Gastrocnemius medialis (tissue), 4 donors: Measurements from ENCODE around the gene BCL7A.

Experiments
- POLR2A ChIP-seq, 2 donors: fragments of 450-650 bp; IDR thresholded peaks; one replicate each; pipeline ENCODE4 v1.6.1; 2017; ENCODE audit warnings: antibody characterized with exemption in 2 of 2, mild to moderate bottlenecking in 2 of 2, moderate library complexity in 2 of 2
- TF ChIP-seq, protein P1 (sequence below), 5 experiments: fragments of 450-650 bp in 3 of 5; fragments of 200-600 bp in 2 of 5; sonication (generic) in 2 of 5; IDR thresholded peaks in 4 of 5; conservative IDR thresholded peaks in 1 of 5; 1 replicate in 4 of 5; 2 replicates in 1 of 5; pipeline ENCODE4 v1.5.1; 2016 to 2019; ENCODE audit warnings: antibody characterized with exemption in 5 of 5, mild to moderate bottlenecking in 3 of 5, moderate library complexity in 3 of 5

DNA sequence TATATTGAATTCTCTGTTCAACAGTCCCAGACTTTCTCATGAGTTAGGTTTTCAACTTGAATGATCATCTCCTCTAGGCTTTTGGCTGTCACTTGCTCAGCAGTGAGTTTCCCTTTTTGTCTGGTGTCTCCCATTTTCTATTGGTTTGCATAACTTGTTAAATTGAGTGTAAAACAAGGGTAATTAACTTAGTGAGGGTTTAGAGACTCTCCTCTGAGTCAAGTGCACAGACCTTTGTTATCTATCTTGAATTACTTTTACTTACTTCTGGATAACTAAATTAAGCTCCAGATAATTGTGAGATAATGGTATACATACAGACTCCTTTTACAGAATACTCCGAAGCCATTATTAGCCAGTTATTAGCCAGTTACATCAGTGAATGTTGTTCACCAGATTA is 78.9 kb downstream of the BCL7A start:
- TF ChIP-seq POLR2A (IDR thresholded peaks at IDR 0.05), result no peak
- TF ChIP-seq, protein P1, sequence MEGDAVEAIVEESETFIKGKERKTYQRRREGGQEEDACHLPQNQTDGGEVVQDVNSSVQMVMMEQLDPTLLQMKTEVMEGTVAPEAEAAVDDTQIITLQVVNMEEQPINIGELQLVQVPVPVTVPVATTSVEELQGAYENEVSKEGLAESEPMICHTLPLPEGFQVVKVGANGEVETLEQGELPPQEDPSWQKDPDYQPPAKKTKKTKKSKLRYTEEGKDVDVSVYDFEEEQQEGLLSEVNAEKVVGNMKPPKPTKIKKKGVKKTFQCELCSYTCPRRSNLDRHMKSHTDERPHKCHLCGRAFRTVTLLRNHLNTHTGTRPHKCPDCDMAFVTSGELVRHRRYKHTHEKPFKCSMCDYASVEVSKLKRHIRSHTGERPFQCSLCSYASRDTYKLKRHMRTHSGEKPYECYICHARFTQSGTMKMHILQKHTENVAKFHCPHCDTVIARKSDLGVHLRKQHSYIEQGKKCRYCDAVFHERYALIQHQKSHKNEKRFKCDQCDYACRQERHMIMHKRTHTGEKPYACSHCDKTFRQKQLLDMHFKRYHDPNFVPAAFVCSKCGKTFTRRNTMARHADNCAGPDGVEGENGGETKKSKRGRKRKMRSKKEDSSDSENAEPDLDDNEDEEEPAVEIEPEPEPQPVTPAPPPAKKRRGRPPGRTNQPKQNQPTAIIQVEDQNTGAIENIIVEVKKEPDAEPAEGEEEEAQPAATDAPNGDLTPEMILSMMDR (IDR thresholded peaks at IDR 0.05 in 4 of 5, conservative IDR thresholded peaks at IDR 0.05 in 1 of 5), result no peak
